HepG2 (cell line): Measurements from ENCODE around the gene MYO16. TPM values are rescaled to one million over a fixed set of nuclear protein-coding genes. Genes with fewer than 3 reads are reported as not detected.

ENCODE experiments used
- ATAC-seq: fragments of 200-7000 bp; cut with Tn5 transposase; 3 replicates; pipeline ENCODE4 v1.9.1; 2020; ENCODE audit warnings: mild to moderate bottlenecking, moderate library complexity
- BruUV-seq: library from RNA; stranded (reverse); fragments of 400-500 nt; replicated peaks from 2 replicates; lab custom pipeline; 2021; lab: Mats Ljungman, UMichigan
- CTCF ChIA-PET: fragments of 300-600 bp; formaldehyde crosslinking; extraction: SDS; loops from one replicate; lab custom pipeline; 2021; ENCODE audit warnings: low total read pairs, inconsistent platforms, low intra/inter-chr PET ratio; lab: Yijun Ruan, JAX
- POLR2A ChIA-PET: fragments of 350-600 bp; sonication (Branson Sonifier 250); formaldehyde crosslinking; loops from one replicate; lab custom pipeline; 2020; ENCODE audit warnings: antibody characterized with exemption, inconsistent platforms; lab: Yijun Ruan, JAX
- DNase-seq: peaks from one replicate; pipeline ENCODE4 v3.0.0-alpha.2; 2015; ENCODE audit warnings: low spot score
- FAIRE-seq: peaks from 3 replicates; lab custom pipeline; 2011; peaks lifted over from hg19 to GRCh38; lab: Jason Lieb, UNC
- H2AFZ ChIP-seq: one replicate; pipeline ENCODE4 v1.6.1; 2011; ENCODE audit warnings: low read length, inconsistent platforms
- H3K27ac ChIP-seq: fragments of 300-600 bp; 3 replicates; pipeline ENCODE4 v1.8.0; 2011; ENCODE audit warnings: mixed run types, mild to moderate bottlenecking, mixed read lengths, low read length, inconsistent platforms; ENCODE audit not compliant: insufficient read depth; ENCODE audit errors: extremely low read length
- H3K27me3 ChIP-seq, 2 experiments: fragments of 200-600 bp in 1 of 2; 2 replicates in 1 of 2; 3 replicates in 1 of 2; pipeline versions ENCODE4 v1.6.0 to v1.8.0; 2011; ENCODE audit warnings: low read length in 2 of 2, mild to moderate bottlenecking in 2 of 2, moderate library complexity in 2 of 2, inconsistent platforms in 1 of 2; ENCODE audit not compliant: insufficient read depth in 2 of 2, control insufficient read depth in 1 of 2
- H3K36me3 ChIP-seq, 2 experiments: fragments of 200-600 bp in 1 of 2; replicated peaks in 1 of 2; 2 replicates in 1 of 2; 3 replicates in 1 of 2; pipeline versions ENCODE4 v1.5.1 to v1.8.0; 2011; ENCODE audit warnings: low read length in 2 of 2, inconsistent platforms in 1 of 2; ENCODE audit not compliant: insufficient read depth in 2 of 2, control insufficient read depth in 1 of 2
- H3K4me1 ChIP-seq: 2 replicates; pipeline ENCODE4 v1.5.1; 2012; ENCODE audit warnings: low read length, inconsistent platforms; ENCODE audit not compliant: insufficient read depth
- H3K4me2 ChIP-seq: 2 replicates; pipeline ENCODE4 v1.6.0; 2011; ENCODE audit warnings: low read depth, low read length, inconsistent platforms
- H3K4me3 ChIP-seq, 3 experiments: fragments of 200-600 bp in 1 of 3; sonication (generic), shearing (Covaris generic) in 1 of 3; replicated peaks in 1 of 3; 2 replicates each; pipeline ENCODE4 v1.5.1; 2011 to 2016; ENCODE audit warnings: low read length in 3 of 3, inconsistent platforms in 2 of 3, low read depth in 2 of 3, mild to moderate bottlenecking in 2 of 3, control low read depth in 1 of 3, mixed read lengths in 1 of 3; ENCODE audit not compliant: insufficient read depth in 1 of 3
- H3K79me2 ChIP-seq: one replicate; pipeline ENCODE4 v1.6.1; 2011; ENCODE audit warnings: low read length, inconsistent platforms; ENCODE audit not compliant: insufficient read depth
- H3K9ac ChIP-seq: 2 replicates; pipeline ENCODE4 v1.6.0; 2011; ENCODE audit warnings: mild to moderate bottlenecking, low read depth, low read length, inconsistent platforms; ENCODE audit not compliant: insufficient read depth
- H3K9me3 ChIP-seq: 2 replicates; pipeline ENCODE4 v1.5.1; 2012; ENCODE audit warnings: mild to moderate bottlenecking, low read length
- H4K20me1 ChIP-seq: 2 replicates; pipeline ENCODE4 v1.6.0; 2011; ENCODE audit warnings: inconsistent platforms, mild to moderate bottlenecking, low read length, moderate library complexity; ENCODE audit not compliant: insufficient read depth
- FOXO1 ChIP-seq: sonication (generic); formaldehyde crosslinking; IDR thresholded peaks from 2 replicates; pipeline ENCODE4 v1.4.0; 2020; ENCODE audit warnings: missing genetic modification reagents
- KLF15 ChIP-seq: sonication (generic); formaldehyde crosslinking; IDR thresholded peaks from 2 replicates; pipeline ENCODE4 v1.8.1; 2023; ENCODE audit warnings: borderline replicate concordance, mild to moderate bottlenecking, inconsistent platforms, missing genetic modification reagents, mixed read lengths
- PRMT3 ChIP-seq: sonication (generic); formaldehyde crosslinking; IDR thresholded peaks from 2 replicates; pipeline ENCODE4 v1.8.1; 2022; ENCODE audit warnings: low read depth, mild to moderate bottlenecking, moderate library complexity, missing genetic modification reagents, borderline replicate concordance
- TCF7L2 ChIP-seq: IDR thresholded peaks from 2 replicates; pipeline ENCODE4 v1.6.1; 2011; ENCODE audit warnings: mild to moderate bottlenecking, low read depth, low read length, moderate library complexity
- ZFP37 ChIP-seq: sonication (generic); formaldehyde crosslinking; IDR thresholded peaks from 2 replicates; pipeline ENCODE4 v1.4.0; 2020; ENCODE audit warnings: missing genetic modification reagents, borderline replicate concordance
- ZFX ChIP-seq: sonication (generic); formaldehyde crosslinking; IDR thresholded peaks from 2 replicates; pipeline ENCODE4 v1.4.0; 2020; ENCODE audit warnings: mild to moderate bottlenecking, low read depth, missing genetic modification reagents, moderate library complexity
- ZNF616 ChIP-seq: sonication (generic); formaldehyde crosslinking; IDR thresholded peaks from 2 replicates; pipeline ENCODE4 v1.5.0; 2020; ENCODE audit warnings: low read depth, mild to moderate bottlenecking, missing genetic modification reagents
- ZNF746 ChIP-seq: sonication (generic); formaldehyde crosslinking; IDR thresholded peaks from 2 replicates; pipeline ENCODE4 v1.8.0; 2022; ENCODE audit warnings: mild to moderate bottlenecking, missing genetic modification reagents
- ZNF839 ChIP-seq: sonication (generic); formaldehyde crosslinking; IDR thresholded peaks from 2 replicates; pipeline ENCODE4 v1.4.0; 2020; ENCODE audit warnings: missing genetic modification reagents, mild to moderate bottlenecking, borderline replicate concordance
- ZNF883 ChIP-seq: sonication (generic); formaldehyde crosslinking; IDR thresholded peaks from 2 replicates; pipeline ENCODE4 v1.5.1; 2020; ENCODE audit warnings: mild to moderate bottlenecking, missing genetic modification reagents; ENCODE audit errors: not compliant biosample characterization
- WGBS: methylation state at CpG from one replicate; pipeline ENCODE4 v1.1.6; 2017; ENCODE audit warnings: low lambda C conversion rate; 5-methylcytosine and 5-hydroxymethylcytosine counted together
- in situ Hi-C: cut with HindIII; loops from 2 replicates; pipeline ENCODE4 v1.10.0; 2017; ENCODE audit warnings: low pct_unique_long_range_greater_than_20kb; ENCODE audit not compliant: extremely low pct_ligation_motif_present
- intact Hi-C: fragments of 100-400 bp; cut with micrococcal nuclease; formaldehyde crosslinking; loops from one replicate; pipeline ENCODE4 v1.10.0; 2022; ENCODE audit not compliant: unreplicated experiment
- polyA plus RNA-seq, 8 experiments: library from polyadenylated mRNA; depleted of rRNA in 3 of 8; stranded (reverse) in 7 of 8; unstranded in 1 of 8; fragments of >200 nt; fragmentation: Illumina TruSeq in 4 of 8; extraction: Trizol in 4 of 8; gene quantifications; 2 replicates each; pipeline versions ENCODE4 v1.2.1 to v1.2.3, GENCODE V29; 2011 to 2016; ENCODE audit warnings: low read depth in 4 of 8, missing spikeins in 1 of 8, mixed read lengths in 1 of 8; ENCODE audit not compliant: insufficient read depth in 1 of 8
- total RNA-seq, 5 experiments: library from RNA; depleted of rRNA; stranded (reverse); fragments of >200 nt; fragmentation: Illumina TruSeq; extraction: Trizol; gene quantifications; 2 replicates each; pipeline ENCODE4 v1.2.3, GENCODE V29; 2016; ENCODE audit warnings: low read depth in 1 of 5
- TF ChIP-seq, protein P1 (sequence below): sonication (generic); formaldehyde crosslinking; IDR thresholded peaks from 2 replicates; pipeline ENCODE4 v1.4.0; 2020; ENCODE audit warnings: missing genetic modification reagents, borderline replicate concordance
- TF ChIP-seq, protein P2 (sequence below): sonication (generic); formaldehyde crosslinking; IDR thresholded peaks from 2 replicates; pipeline ENCODE4 v1.4.0; 2020; ENCODE audit warnings: low read depth, mild to moderate bottlenecking, missing genetic modification reagents

Gene MYO16
- total and polyA plus RNA-seq, 2 of the 13 experiments (the other 11 are each of a cell fraction or from before 2014, with no cell fraction given) = not detected

DNA sequence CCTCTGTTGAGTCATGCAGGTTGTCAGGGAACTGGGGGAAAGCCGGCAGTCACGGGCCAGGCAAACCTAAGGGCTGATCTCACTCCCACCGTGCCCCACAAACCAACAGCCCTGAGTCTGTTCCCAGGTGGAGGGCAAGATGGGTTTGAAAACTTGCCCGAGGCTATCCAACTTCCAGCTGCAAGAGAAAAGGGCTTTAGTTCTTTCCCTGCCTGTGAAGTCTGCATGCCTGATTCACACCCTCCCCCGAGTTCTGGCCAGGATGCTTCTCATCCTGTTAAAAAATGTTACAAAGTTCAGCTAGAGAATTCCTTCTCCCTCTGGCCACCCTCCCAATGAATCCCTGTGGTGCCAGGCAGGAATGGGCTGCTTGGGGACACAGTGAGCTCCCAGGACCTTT is 33.1 kb downstream of the MYO16 start (continued):
- TF ChIP-seq, protein P1, sequence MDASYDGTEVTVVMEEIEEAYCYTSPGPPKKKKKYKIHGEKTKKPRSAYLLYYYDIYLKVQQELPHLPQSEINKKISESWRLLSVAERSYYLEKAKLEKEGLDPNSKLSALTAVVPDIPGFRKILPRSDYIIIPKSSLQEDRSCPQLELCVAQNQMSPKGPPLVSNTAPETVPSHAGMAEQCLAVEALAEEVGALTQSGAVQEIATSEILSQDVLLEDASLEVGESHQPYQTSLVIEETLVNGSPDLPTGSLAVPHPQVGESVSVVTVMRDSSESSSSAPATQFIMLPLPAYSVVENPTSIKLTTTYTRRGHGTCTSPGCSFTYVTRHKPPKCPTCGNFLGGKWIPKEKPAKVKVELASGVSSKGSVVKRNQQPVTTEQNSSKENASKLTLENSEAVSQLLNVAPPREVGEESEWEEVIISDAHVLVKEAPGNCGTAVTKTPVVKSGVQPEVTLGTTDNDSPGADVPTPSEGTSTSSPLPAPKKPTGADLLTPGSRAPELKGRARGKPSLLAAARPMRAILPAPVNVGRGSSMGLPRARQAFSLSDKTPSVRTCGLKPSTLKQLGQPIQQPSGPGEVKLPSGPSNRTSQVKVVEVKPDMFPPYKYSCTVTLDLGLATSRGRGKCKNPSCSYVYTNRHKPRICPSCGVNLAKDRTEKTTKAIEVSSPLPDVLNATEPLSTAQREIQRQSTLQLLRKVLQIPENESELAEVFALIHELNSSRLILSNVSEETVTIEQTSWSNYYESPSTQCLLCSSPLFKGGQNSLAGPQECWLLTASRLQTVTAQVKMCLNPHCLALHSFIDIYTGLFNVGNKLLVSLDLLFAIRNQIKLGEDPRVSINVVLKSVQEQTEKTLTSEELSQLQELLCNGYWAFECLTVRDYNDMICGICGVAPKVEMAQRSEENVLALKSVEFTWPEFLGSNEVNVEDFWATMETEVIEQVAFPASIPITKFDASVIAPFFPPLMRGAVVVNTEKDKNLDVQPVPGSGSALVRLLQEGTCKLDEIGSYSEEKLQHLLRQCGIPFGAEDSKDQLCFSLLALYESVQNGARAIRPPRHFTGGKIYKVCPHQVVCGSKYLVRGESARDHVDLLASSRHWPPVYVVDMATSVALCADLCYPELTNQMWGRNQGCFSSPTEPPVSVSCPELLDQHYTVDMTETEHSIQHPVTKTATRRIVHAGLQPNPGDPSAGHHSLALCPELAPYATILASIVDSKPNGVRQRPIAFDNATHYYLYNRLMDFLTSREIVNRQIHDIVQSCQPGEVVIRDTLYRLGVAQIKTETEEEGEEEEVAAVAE = no peak
- TF ChIP-seq TCF7L2 (no peak), KLF15 (no peak), PRMT3 (CRISPR knock-in tag) (no peak), ZNF839 (CRISPR knock-in tag) (no peak)

DNA sequence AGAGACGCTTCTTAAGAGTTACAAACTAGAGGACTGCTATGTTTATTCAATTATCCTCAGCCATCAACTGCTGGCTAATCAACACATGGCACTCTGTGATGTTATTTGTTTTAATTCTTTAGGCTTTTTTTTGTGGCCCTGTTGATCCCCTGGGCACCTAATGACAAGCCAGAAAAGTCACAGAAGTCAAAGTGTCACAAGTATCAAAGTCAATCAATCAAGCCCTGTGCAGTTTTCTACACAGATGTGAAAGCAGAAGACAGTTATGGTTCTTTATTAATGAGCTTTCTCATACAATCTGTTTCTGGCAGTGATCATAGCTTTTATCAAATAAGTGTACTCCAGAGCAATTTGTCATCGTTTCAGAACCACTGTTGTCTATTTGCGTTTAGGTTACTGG is 34.3 kb downstream of the MYO16 start:
- no peak overlapping the region for H3K9ac ChIP-seq
- TF ChIP-seq ZNF839 (CRISPR knock-in tag) = no peak
- no peak for TF ChIP-seq ZNF616 (CRISPR knock-in tag)
- no peak for TF ChIP-seq ZFP37
- no peak for TF ChIP-seq ZNF746
- no peak for TF ChIP-seq ZNF883 (CRISPR knock-in tag)
- no peak for TF ChIP-seq ZFX (CRISPR knock-in tag)
- TF ChIP-seq, protein P2, sequence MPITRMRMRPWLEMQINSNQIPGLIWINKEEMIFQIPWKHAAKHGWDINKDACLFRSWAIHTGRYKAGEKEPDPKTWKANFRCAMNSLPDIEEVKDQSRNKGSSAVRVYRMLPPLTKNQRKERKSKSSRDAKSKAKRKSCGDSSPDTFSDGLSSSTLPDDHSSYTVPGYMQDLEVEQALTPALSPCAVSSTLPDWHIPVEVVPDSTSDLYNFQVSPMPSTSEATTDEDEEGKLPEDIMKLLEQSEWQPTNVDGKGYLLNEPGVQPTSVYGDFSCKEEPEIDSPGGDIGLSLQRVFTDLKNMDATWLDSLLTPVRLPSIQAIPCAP (CRISPR knock-in tag) = no peak
- TF ChIP-seq FOXO1 (CRISPR knock-in tag) = no peak
- TF ChIP-seq, all 625 proteins: peak for 0
- H3K27me3 ChIP-seq = no peaks in the 10 kb centered on the region
- WGBS = 2% methylated on average over 3 of the region's 3 CpGs
- DNase-seq (no peak), ATAC-seq (no peak), FAIRE-seq (no peak)
- ChIA-PET POLR2A (no interaction called here), CTCF (no interaction called here)
- H3K27ac ChIP-seq = no peak overlapping the region
- no peaks in the 10 kb centered on the region for H3K36me3 ChIP-seq
- no peak overlapping the region for H3K4me3 ChIP-seq
- H3K79me2 ChIP-seq = no peaks in the 10 kb centered on the region
- no TSS peak for BruUV-seq
- in situ Hi-C loops (no loop called here), intact Hi-C loops (no loop called here)
- peaks cover 70% of the 10 kb centered on the region for H3K9me3 ChIP-seq
- H3K4me1 ChIP-seq = no peaks in the 10 kb centered on the region
- no peaks in the 10 kb centered on the region for H4K20me1 ChIP-seq
- H2AFZ ChIP-seq = no peak overlapping the region
- H3K4me2 ChIP-seq = no peak overlapping the region
